A172 (cell line): Measurements from ENCODE around the gene RGS16. TPM values are rescaled to one million over a fixed set of nuclear protein-coding genes. Genes with fewer than 3 reads are reported as not detected.

Experiments used
- total RNA-seq: library from RNA; depleted of rRNA; stranded (reverse); fragments of >200 nt; shearing (Covaris generic); gene quantifications from 2 replicates; pipeline ENCODE4 v1.2.3, GENCODE V29; 2014; rRNA removed

Gene RGS16
- total RNA-seq, 1 experiment from 2014 or later: 12.8 TPM

Other genes with a start within 250 kb of the RGS16 start
- gene GLUL, start 212.6 kb downstream of the RGS16 start, total RNA-seq: 94.3 and 117 TPM in 2 replicates
- gene TEDDM1, start 203.7 kb downstream of the RGS16 start, total RNA-seq: not detected in 2 replicates
- not detected in 2 replicates for gene RGSL1, start 154.2 kb downstream of the RGS16 start, total RNA-seq
- gene RNASEL, start 15.1 kb downstream of the RGS16 start, total RNA-seq: 14.6 and 16.7 TPM in 2 replicates
- 0.29 TPM in 1 of 2 replicates, not detected in the other for gene RGS8, start 80.2 kb upstream of the RGS16 start, total RNA-seq
- 1.9 and 3.8 TPM in 2 replicates for gene NPL, start 185.4 kb upstream of the RGS16 start, total RNA-seq
- gene DHX9, start 235.0 kb upstream of the RGS16 start, total RNA-seq: 176 and 182 TPM in 2 replicates